HG02610 (cell line): Measurements from ENCODE around the gene RAB1B.

Source experiments
- ATAC-seq: cut with Tn5 transposase; IDR thresholded peaks from one replicate; pipeline ENCODE4 v1.9.1; 2021; ENCODE audit warnings: mild to moderate bottlenecking, moderate library complexity; ENCODE audit not compliant: unreplicated experiment

The RAB1B gene

DNA sequence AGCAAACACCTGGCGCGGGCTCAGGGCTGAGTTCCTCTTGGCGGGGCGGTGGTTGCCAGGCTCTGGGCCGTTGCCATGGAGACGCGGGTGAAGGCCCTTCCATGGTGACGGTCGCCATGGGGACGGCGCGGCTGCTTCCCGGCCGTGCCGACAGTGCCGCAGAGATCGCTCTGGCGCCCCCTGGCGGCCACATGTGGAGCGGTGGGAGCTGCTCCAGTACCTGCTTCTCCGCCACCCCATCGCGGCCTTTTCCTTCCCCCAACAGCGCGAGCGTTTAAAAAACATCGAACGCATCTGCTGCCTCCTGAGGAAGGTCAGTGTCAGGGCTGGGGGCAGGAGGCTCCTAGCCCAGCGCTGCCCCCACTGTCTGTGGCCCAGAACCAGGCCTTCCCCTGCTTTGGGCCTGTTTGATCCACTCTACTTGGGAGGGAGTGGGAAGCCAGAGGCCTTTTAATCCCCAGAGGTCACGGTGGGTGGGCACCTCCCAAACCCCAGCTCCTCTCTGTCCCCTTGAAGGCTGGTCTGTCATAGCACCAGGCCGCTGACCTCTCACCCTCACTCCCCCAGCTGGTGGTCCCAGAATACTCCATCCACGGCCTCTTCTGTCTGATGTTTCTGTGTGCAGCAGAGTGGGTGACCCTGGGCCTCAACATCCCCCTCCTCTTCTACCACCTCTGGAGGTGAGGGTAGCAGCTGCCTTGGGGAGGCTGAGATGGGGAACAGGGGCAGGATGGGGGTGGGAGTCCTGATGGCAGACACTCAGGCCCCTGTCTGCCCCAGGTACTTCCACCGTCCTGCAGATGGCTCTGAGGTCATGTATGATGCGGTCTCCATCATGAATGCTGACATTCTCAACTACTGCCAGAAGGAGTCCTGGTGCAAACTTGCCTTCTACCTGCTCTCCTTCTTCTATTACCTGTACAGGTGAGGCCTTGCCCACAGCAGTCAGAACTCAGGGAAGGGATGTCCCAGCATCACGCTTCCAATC, 14.3 kb downstream of the RAB1B start:
- ATAC-seq: peak; percentile 71

GRCh38 chr11:66283461-66284105, 15.1 kb downstream of the RAB1B start:
- no peak for ATAC-seq

GRCh38 chr11:66284526-66285078, 16.2 kb downstream of the RAB1B start:
- ATAC-seq: no peak

DNA sequence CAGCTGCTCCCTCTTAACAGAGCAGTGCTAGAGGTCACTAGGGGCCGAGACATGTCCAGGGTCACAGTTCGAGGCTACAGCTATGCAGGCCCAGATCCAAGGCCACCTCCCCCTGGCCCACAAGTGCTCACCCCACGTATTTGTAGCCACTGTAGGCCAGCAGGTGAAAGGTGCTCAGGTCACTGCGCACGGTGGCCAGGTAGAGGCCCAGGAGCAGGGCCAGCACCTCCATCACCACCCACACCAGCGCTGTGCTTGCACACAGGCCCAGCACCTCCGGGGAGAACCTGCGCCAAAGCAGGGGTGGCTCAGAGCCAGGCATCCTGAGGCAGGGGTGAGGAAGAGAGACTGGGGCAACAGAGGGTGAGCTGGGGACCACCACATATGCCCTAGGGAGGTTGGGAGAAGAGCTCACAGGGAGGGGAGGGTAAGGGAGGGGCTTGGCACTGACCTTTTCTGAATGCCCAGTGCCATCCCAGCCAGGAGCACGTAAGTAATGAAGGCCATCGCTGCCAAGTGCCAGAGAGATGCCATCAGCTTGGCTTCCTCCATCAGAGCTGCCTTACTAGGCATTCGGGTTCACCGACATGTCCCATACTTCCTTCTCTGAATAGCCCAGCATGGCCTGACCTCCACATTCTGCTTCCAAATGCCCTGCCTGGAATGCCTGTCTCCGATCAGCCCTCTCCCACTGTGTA, 17.0 kb downstream of the RAB1B start:
- no peak for ATAC-seq

DNA sequence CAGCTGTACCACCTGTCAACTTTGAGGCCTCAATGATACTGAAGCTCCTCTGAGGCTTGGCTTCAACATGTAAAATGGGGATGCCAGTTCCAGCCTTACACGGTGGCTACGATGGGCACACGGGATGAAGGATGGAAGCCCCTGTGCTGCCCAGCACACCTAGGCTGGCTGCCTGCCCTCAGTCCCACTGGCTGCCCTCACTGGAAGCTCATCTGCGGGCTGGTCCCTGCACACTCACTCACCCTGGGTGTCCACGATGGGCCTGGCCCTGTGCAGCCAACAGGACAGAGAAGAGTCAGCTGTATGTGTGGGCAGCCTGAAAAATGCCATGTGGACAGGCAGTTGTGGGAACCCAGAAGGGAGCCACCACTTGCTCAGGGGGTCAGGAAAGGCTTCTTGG, 18.3 kb downstream of the RAB1B start:
- ATAC-seq: no peak

DNA sequence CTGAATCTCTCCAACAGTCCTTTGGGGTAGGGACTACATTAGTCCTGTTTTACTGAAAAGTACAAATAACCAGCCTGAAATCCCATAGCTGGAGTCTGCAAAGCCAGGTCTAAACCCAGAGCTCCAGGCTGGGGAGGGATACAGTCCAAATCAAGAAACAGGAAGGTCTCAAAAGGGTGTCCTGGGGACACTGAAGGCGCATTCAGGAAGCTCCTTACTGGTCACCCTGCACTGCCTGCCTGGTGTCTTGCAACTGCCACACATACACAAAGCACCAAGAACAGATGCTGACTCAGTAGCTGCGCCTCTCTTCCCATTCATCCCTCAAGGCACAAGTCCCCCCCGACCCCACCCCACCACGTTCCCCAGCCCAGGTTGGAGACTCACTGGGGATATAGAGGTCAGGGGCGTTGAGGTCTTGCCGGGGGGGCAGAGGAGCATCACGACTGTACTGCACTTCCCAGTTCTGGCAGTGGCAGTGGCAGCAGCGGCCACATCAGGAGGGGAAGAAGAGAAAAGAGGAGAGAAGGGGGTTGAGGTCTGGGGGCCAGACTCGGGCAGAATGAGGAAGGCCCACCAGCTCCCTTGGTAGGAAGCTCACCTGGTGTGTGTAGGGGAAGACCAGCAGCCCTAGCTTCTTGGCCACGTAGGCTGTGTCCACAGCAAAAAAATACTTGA, 18.9 kb downstream of the RAB1B start:
- no peak for ATAC-seq

- no peak for ATAC-seq
Observed at GRCh38 chr11:66287889-66288670, 19.6 kb downstream of the RAB1B start.

- ATAC-seq: peak; percentile 91
Observed at GRCh38 chr11:66288671-66289547, 20.5 kb downstream of the RAB1B start, which contains the start of gene YIF1A. Gene YIF1A, minus strand, starts transcription at chr11:66289143. Its CDS starts 158 bp downstream, at chr11:66288985.

GRCh38 chr11:66289548-66290329, 21.3 kb downstream of the RAB1B start:
- peak; percentile 27 for ATAC-seq

- ATAC-seq: no peak
Observed at GRCh38 chr11:66290330-66290621, 21.8 kb downstream of the RAB1B start.

- no peak for ATAC-seq
Observed at GRCh38 chr11:66291303-66291705, 22.9 kb downstream of the RAB1B start.

- ATAC-seq: no peak
Observed at GRCh38 chr11:66291706-66292542, 23.5 kb downstream of the RAB1B start, which contains the start of gene TMEM151A. Gene TMEM151A, plus strand, starts transcription at chr11:66291894. Its CDS starts 120 bp downstream, at chr11:66292014.

DNA sequence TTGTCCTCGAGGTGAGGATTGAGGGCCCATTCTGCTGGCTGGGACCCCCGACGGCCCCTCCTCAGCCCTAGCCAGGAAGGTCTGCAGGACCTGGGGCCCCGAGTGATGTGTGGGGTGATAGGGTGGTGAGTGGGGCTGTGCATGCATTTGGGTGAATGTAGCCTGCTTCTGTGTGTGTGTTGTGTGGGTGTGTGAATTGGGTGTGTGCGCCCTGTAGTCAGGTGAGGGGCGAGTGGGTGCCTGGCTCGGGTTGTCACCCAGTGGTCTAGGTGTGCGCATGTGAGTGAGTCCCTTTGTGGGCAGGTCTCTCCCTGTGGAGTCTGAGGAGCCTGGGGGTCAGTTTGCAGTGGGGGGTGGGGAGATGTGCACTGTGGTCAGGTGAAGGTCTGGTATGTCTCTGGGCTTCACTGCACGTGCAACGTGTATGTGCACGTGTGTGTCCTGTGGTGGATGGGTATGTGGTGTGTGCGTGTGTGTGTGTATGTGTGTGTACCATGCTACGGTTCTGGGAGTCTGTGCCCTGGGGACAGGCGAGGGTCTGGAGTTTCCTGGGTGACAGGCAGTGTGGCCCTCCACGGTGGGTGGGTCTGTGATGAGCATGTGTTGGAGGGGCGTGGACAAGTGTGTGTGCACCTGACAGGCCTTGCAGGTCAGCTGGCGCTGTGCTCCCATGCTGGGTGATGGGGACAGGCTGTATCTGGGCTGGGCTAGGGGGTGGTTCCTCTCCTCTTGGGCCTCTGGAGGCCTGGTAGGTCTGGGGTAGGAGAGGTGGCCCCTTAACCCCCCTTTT, 24.3 kb downstream of the RAB1B start:
- no peak for ATAC-seq

GRCh38 chr11:66293352-66293751, 24.9 kb downstream of the RAB1B start:
- no peak for ATAC-seq

- no peak for ATAC-seq
Observed at GRCh38 chr11:66293777-66294625, 25.6 kb downstream of the RAB1B start.
